ENCODE results near the gene TUBGCP6.
"Not testable (repeated sequence)": the region's sequence is repeated elsewhere in the genome, so short reads cannot be mapped to it uniquely, and the experiment has no call there.

DNA sequence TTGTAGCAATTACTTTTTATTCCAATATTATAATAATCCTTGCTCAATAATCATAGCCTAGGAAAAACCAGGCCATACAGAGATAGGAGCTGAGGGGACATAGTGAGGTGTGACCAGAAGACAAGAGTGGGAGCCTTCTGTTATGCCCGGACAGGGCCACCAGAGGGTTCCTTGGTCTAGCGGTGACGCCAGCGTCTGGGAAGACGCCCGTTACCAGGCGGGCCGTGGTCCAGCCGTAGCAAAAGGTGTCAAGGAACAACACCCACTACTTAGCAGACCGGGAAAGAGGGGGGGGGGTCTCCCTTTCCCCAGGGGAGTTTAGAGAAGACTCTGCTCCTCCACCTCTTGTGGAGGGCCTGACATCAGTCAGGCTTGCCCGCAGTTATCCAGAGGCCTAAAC, 28.5 kb upstream of the TUBGCP6 start:
- TF ChIP-seq, protein P1, sequence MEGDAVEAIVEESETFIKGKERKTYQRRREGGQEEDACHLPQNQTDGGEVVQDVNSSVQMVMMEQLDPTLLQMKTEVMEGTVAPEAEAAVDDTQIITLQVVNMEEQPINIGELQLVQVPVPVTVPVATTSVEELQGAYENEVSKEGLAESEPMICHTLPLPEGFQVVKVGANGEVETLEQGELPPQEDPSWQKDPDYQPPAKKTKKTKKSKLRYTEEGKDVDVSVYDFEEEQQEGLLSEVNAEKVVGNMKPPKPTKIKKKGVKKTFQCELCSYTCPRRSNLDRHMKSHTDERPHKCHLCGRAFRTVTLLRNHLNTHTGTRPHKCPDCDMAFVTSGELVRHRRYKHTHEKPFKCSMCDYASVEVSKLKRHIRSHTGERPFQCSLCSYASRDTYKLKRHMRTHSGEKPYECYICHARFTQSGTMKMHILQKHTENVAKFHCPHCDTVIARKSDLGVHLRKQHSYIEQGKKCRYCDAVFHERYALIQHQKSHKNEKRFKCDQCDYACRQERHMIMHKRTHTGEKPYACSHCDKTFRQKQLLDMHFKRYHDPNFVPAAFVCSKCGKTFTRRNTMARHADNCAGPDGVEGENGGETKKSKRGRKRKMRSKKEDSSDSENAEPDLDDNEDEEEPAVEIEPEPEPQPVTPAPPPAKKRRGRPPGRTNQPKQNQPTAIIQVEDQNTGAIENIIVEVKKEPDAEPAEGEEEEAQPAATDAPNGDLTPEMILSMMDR (IDR thresholded peaks at IDR 0.05) = not testable (repeated sequence)
- TF ChIP-seq POLR2A, POLR2AphosphoS5 (IDR thresholded peaks at IDR 0.05): not testable (repeated sequence)

Measured in stomach (tissue), 4 donors.